SK-N-SH (cell line): ENCODE data around the gene MYADML2.

ENCODE experiments used
- CTCF ChIP-seq: fragments of 200-600 bp; sonication (generic); IDR thresholded peaks from 2 replicates; pipeline ENCODE4 v1.6.1; 2017; ENCODE audit warnings: antibody characterized with exemption, mild to moderate bottlenecking, moderate library complexity
- MAX ChIP-seq: IDR thresholded peaks from 2 replicates; pipeline ENCODE4 v1.4.0; 2012; ENCODE audit warnings: low read depth
- RAD21 ChIP-seq: IDR thresholded peaks from 2 replicates; pipeline ENCODE4 v1.6.1; 2012; ENCODE audit warnings: mild to moderate bottlenecking, low read length
- REST ChIP-seq: IDR thresholded peaks from 2 replicates; pipeline ENCODE4 v1.6.1; 2012; ENCODE audit warnings: mild to moderate bottlenecking, low read depth, low read length, moderate library complexity
- YY1 ChIP-seq: IDR thresholded peaks from 2 replicates; pipeline ENCODE4 v1.4.0; 2012; ENCODE audit warnings: low read depth, mild to moderate bottlenecking

- TF ChIP-seq CTCF: no peak
- no peak for TF ChIP-seq MAX
- no peak for TF ChIP-seq REST
- no peak for TF ChIP-seq YY1
- no peak for TF ChIP-seq RAD21
Measured at GRCh38 chr17:81994593-81995462, 47.8 kb upstream of the MYADML2 start.
